GM06990 (cell line): Measurements from ENCODE around the gene ZNF8.

Experiments
- DNase-seq: peaks from one replicate; pipeline ENCODE4 v3.0.0-alpha.2; 2011; ENCODE audit not compliant: insufficient read length; ENCODE audit errors: extremely low read depth
- H3K27me3 ChIP-seq: replicated peaks from 2 replicates; pipeline ENCODE4 v1.6.0; 2011; ENCODE audit warnings: low read length; ENCODE audit not compliant: control insufficient read depth, insufficient read depth
- H3K36me3 ChIP-seq: 2 replicates; pipeline ENCODE4 v1.5.1; 2011; ENCODE audit warnings: low read length; ENCODE audit not compliant: control insufficient read depth, insufficient read depth
- H3K4me3 ChIP-seq: replicated peaks from 2 replicates; pipeline ENCODE4 v1.5.1; 2011; ENCODE audit warnings: low read depth, mild to moderate bottlenecking, control low read depth, low read length
- CTCF ChIP-seq: IDR thresholded peaks from 2 replicates; pipeline ENCODE4 v1.5.1; 2011; ENCODE audit warnings: low read length, control low read depth, mild to moderate bottlenecking, inconsistent platforms; ENCODE audit not compliant: insufficient read depth, poor library complexity, severe bottlenecking

The ZNF8 gene

GRCh38 chr19:58261600-58261967 is 17.2 kb upstream of the ZNF8 start:
- no peak for TF ChIP-seq CTCF
- Histone ChIP-seq H3K4me3 (no peak overlapping the region), H3K27me3 (no peaks in the 10 kb centered on the region), H3K36me3 (peaks cover 3% of the 10 kb centered on the region)
- no peak for DNase-seq

- no peaks in the 10 kb centered on the region for H3K27me3 ChIP-seq
- no peak for TF ChIP-seq CTCF
- H3K36me3 ChIP-seq, result peaks cover 3% of the 10 kb centered on the region
- no peak overlapping the region for H3K4me3 ChIP-seq
- DNase-seq, result no peak
Measured at GRCh38 chr19:58261968-58262921, 16.5 kb upstream of the ZNF8 start.

GRCh38 chr19:58262922-58263296 is 15.8 kb upstream of the ZNF8 start:
- Histone ChIP-seq H3K36me3 (peaks cover 3% of the 10 kb centered on the region), H3K4me3 (no peak overlapping the region)

GRCh38 chr19:58265100-58265499 is 13.7 kb upstream of the ZNF8 start:
- no peaks in the 10 kb centered on the region for H3K27me3 ChIP-seq
- DNase-seq, result no peak
- peaks cover 1% of the 10 kb centered on the region for H3K36me3 ChIP-seq
- no peak overlapping the region for H3K4me3 ChIP-seq
- TF ChIP-seq CTCF, result no peak

More at GRCh38 chr19:58262922-58263296, 15.8 kb upstream of the ZNF8 start:
- TF ChIP-seq CTCF, result no peak
- no peaks in the 10 kb centered on the region for H3K27me3 ChIP-seq
- DNase-seq, result no peak

- Histone ChIP-seq H3K27me3 (no peaks in the 10 kb centered on the region), H3K4me3 (no peak overlapping the region), H3K36me3 (no peaks in the 10 kb centered on the region)
- no peak for DNase-seq
- TF ChIP-seq CTCF, result no peak
Measured at GRCh38 chr19:58268344-58268743, 10.4 kb upstream of the ZNF8 start.

GRCh38 chr19:58274771-58275201 is 4.0 kb upstream of the ZNF8 start:
- DNase-seq, result no peak
- H3K4me3 ChIP-seq, result no peak overlapping the region
- no peaks in the 10 kb centered on the region for H3K27me3 ChIP-seq
- no peak for TF ChIP-seq CTCF
- 0 out of 2 replicates have a peak, but pooled peaks cover 1% of the 10 kb centered on the region for H3K36me3 ChIP-seq
